MM.1S (cell line): ENCODE measurements around the gene TAS2R4.

Source experiments
- DNase-seq: peaks from one replicate; pipeline ENCODE4 v3.0.0-alpha.2; 2015
- H2AFZ ChIP-seq: fragments of 300-600 bp; sonication (generic); 2 replicates; pipeline ENCODE4 v1.6.0; 2016; ENCODE audit warnings: antibody characterized with exemption, low read length
- H3F3A ChIP-seq: fragments of 300-600 bp; sonication (generic); 2 replicates; pipeline ENCODE4 v1.6.1; 2016; ENCODE audit warnings: mild to moderate bottlenecking, antibody characterized with exemption, low read length, moderate library complexity, mixed read lengths; ENCODE audit not compliant: insufficient read depth
- H3K27ac ChIP-seq: fragments of 300-600 bp; sonication (generic); 2 replicates; pipeline ENCODE4 v1.5.1; 2016; ENCODE audit warnings: mild to moderate bottlenecking, low read length
- H3K27me3 ChIP-seq: fragments of 300-600 bp; sonication (generic); replicated peaks from 2 replicates; pipeline ENCODE4 v1.6.0; 2016; ENCODE audit warnings: low read length; ENCODE audit not compliant: insufficient read depth
- H3K36me3 ChIP-seq: fragments of 300-600 bp; sonication (generic); replicated peaks from 2 replicates; pipeline ENCODE4 v1.6.1; 2016; ENCODE audit warnings: mild to moderate bottlenecking, low read length, mixed read lengths; ENCODE audit not compliant: insufficient read depth
- H3K4me1 ChIP-seq: fragments of 300-600 bp; sonication (generic); 2 replicates; pipeline ENCODE4 v1.6.1; 2016; ENCODE audit warnings: low read length, mixed read lengths
- H3K4me2 ChIP-seq: fragments of 300-600 bp; sonication (generic); 2 replicates; pipeline ENCODE4 v1.6.0; 2016; ENCODE audit warnings: low read depth, low read length
- H3K4me3 ChIP-seq: fragments of 300-600 bp; sonication (generic); 2 replicates; pipeline ENCODE4 v1.5.1; 2016; ENCODE audit warnings: low read length, mixed read lengths
- H3K79me2 ChIP-seq: fragments of 300-600 bp; sonication (generic); 2 replicates; pipeline ENCODE4 v1.6.1; 2016; ENCODE audit warnings: mixed run types, low read length, mixed read lengths
- H3K9ac ChIP-seq: fragments of 300-600 bp; sonication (generic); 2 replicates; pipeline ENCODE4 v1.6.1; 2016; ENCODE audit warnings: low read length, mixed read lengths
- H3K9me2 ChIP-seq: fragments of 300-600 bp; sonication (generic); replicated peaks from 2 replicates; pipeline ENCODE4 v1.6.1; 2016; ENCODE audit warnings: mild to moderate bottlenecking, low read length, mixed read lengths; ENCODE audit not compliant: insufficient read depth
- H3K9me3 ChIP-seq: fragments of 300-600 bp; sonication (generic); replicated peaks from 2 replicates; pipeline ENCODE4 v1.6.1; 2016; ENCODE audit warnings: mild to moderate bottlenecking, low read length, mixed read lengths; ENCODE audit not compliant: insufficient read depth
- H4K20me1 ChIP-seq: fragments of 300-600 bp; sonication (generic); 2 replicates; pipeline ENCODE4 v1.6.1; 2016; ENCODE audit warnings: mild to moderate bottlenecking, low read length, moderate library complexity, mixed read lengths; ENCODE audit not compliant: insufficient read depth
- CTCF ChIP-seq: fragments of 300-600 bp; sonication (generic); IDR thresholded peaks from 2 replicates; pipeline ENCODE4 v1.5.1; 2016; ENCODE audit warnings: antibody characterized with exemption, low read length, mixed read lengths
- EZH2 ChIP-seq: fragments of 300-600 bp; sonication (generic); optimal IDR thresholded peaks from 2 replicates; pipeline ENCODE3; 2017; ENCODE audit warnings: low read depth, mild to moderate bottlenecking, antibody characterized with exemption, low read length, mixed read lengths
- EZH2phosphoT487 ChIP-seq: fragments of 300-600 bp; sonication (generic); IDR thresholded peaks from 2 replicates; pipeline ENCODE4 v1.6.1; 2018; ENCODE audit warnings: antibody characterized with exemption, low read length

TAS2R4 gene

GRCh38 chr7:141739250-141739649 is 37.2 kb upstream of the TAS2R4 start:
- Histone ChIP-seq H3K27ac (no peak overlapping the region), H3K36me3 (peaks cover 12% of the 10 kb centered on the region; the same call in 1 of the 2 replicates), H3K9me3 (no peaks in the 10 kb centered on the region), H3K27me3 (no peaks in the 10 kb centered on the region), H3K9ac (peak overlapping the region; percentile 83; the same call in 1 of the 2 replicates), H3K4me3 (peak overlapping the region; percentile 89), H3K79me2 (peaks cover 50% of the 10 kb centered on the region), H3F3A (peaks cover 11% of the 10 kb centered on the region), H4K20me1 (no peaks in the 10 kb centered on the region), H2AFZ (no peak overlapping the region), H3K9me2 (no peaks in the 10 kb centered on the region), H3K4me2 (peak overlapping the region; percentile 82), H3K4me1 (peaks cover 14% of the 10 kb centered on the region)
- DNase-seq, result no peak
- TF ChIP-seq EZH2, result no peak
- TF ChIP-seq CTCF, result no peak
- TF ChIP-seq EZH2phosphoT487, result no peak

GRCh38 chr7:141742229-141742628 is 34.2 kb upstream of the TAS2R4 start:
- peaks cover 10% of the 10 kb centered on the region for H3K4me1 ChIP-seq
- H3K27me3 ChIP-seq, result no peaks in the 10 kb centered on the region
- H3K4me2 ChIP-seq, result no peak overlapping the region
- H3K9ac ChIP-seq, result no peak overlapping the region
- no peak for DNase-seq
- TF ChIP-seq EZH2phosphoT487 (no peak), EZH2 (no peak), CTCF (no peak)
- H4K20me1 ChIP-seq, result no peaks in the 10 kb centered on the region
- peaks cover 19% of the 10 kb centered on the region; the same call in 1 of the 2 replicates for H3K36me3 ChIP-seq
- H3K9me3 ChIP-seq, result no peaks in the 10 kb centered on the region
- no peak overlapping the region for H3K27ac ChIP-seq
- H3K9me2 ChIP-seq, result no peaks in the 10 kb centered on the region
- H3K4me3 ChIP-seq, result no peak overlapping the region
- H3K79me2 ChIP-seq, result peaks cover 50% of the 10 kb centered on the region
- H2AFZ ChIP-seq, result no peak overlapping the region
- H3F3A ChIP-seq, result peaks cover 6% of the 10 kb centered on the region

GRCh38 chr7:141744131-141744530 is 32.3 kb upstream of the TAS2R4 start:
- H3K4me3 ChIP-seq, result no peak overlapping the region
- no peak overlapping the region for H3K27ac ChIP-seq
- no peak for DNase-seq
- H3K27me3 ChIP-seq, result no peaks in the 10 kb centered on the region
- H3K9me3 ChIP-seq, result no peaks in the 10 kb centered on the region
- no peak overlapping the region for H2AFZ ChIP-seq
- H3K4me2 ChIP-seq, result no peak overlapping the region
- peaks cover 30% of the 10 kb centered on the region; the same call in 1 of the 2 replicates for H3K36me3 ChIP-seq
- H3F3A ChIP-seq, result no peaks in the 10 kb centered on the region; the same call in 1 of the 2 replicates
- H3K9me2 ChIP-seq, result no peaks in the 10 kb centered on the region
- no peak for TF ChIP-seq EZH2phosphoT487
- no peak for TF ChIP-seq CTCF
- TF ChIP-seq EZH2, result no peak
- no peaks in the 10 kb centered on the region for H4K20me1 ChIP-seq
- H3K4me1 ChIP-seq, result peaks cover 6% of the 10 kb centered on the region
- H3K79me2 ChIP-seq, result peaks cover 40% of the 10 kb centered on the region
- no peak overlapping the region for H3K9ac ChIP-seq
